Smooth muscle cell (in vitro differentiated cells): ENCODE measurements around the gene PGGHG. TPM values are rescaled to one million over a fixed set of nuclear protein-coding genes. Genes with fewer than 3 reads are reported as not detected.

Experiments used
- DNase-seq: peaks from one replicate; lab custom pipeline; 2025; ENCODE audit not compliant: unreplicated experiment; lab: John Stamatoyannopoulos, UW
- H2AFZ ChIP-seq: fragments of 200-600 bp; sonication (generic); 2 replicates; pipeline ENCODE4 v1.6.0; 2016; ENCODE audit warnings: antibody characterized with exemption, low read depth, mild to moderate bottlenecking
- H3F3A ChIP-seq: fragments of 200-600 bp; sonication (generic); 2 replicates; pipeline ENCODE4 v1.6.0; 2017; ENCODE audit warnings: antibody characterized with exemption, low read depth
- H3K27ac ChIP-seq: fragments of 200-600 bp; sonication (generic); 2 replicates; pipeline ENCODE4 v1.5.1; 2016; ENCODE audit warnings: low read depth, mild to moderate bottlenecking
- H3K27me3 ChIP-seq: fragments of 200-600 bp; sonication (generic); 2 replicates; pipeline ENCODE4 v1.6.1; 2016; ENCODE audit warnings: low read depth, mild to moderate bottlenecking
- H3K36me3 ChIP-seq: fragments of 200-600 bp; sonication (generic); 2 replicates; pipeline ENCODE4 v1.5.1; 2016; ENCODE audit warnings: low read depth
- H3K4me1 ChIP-seq: fragments of 200-600 bp; sonication (generic); 2 replicates; pipeline ENCODE4 v1.5.1; 2016; ENCODE audit warnings: low read depth
- H3K4me2 ChIP-seq: fragments of 200-600 bp; sonication (generic); 2 replicates; pipeline ENCODE4 v1.6.0; 2016; ENCODE audit warnings: mild to moderate bottlenecking
- H3K4me3 ChIP-seq: fragments of 200-600 bp; sonication (generic); 2 replicates; pipeline ENCODE4 v1.5.1; 2016; ENCODE audit warnings: mild to moderate bottlenecking
- H3K79me2 ChIP-seq: fragments of 200-600 bp; sonication (generic); 2 replicates; pipeline ENCODE4 v1.6.0; 2016; ENCODE audit warnings: low read depth, mild to moderate bottlenecking
- H3K9ac ChIP-seq: fragments of 200-600 bp; sonication (generic); 2 replicates; pipeline ENCODE4 v1.6.0; 2016; ENCODE audit warnings: low read depth
- H3K9me3 ChIP-seq: fragments of 200-600 bp; sonication (generic); replicated peaks from 2 replicates; pipeline ENCODE4 v1.5.1; 2016; ENCODE audit warnings: low read depth
- H4K20me1 ChIP-seq: fragments of 200-600 bp; sonication (generic); 2 replicates; pipeline ENCODE4 v1.6.0; 2016; ENCODE audit warnings: low read depth
- CTCF ChIP-seq: fragments of 200-600 bp; sonication (generic); IDR thresholded peaks from 2 replicates; pipeline ENCODE4 v1.5.1; 2017; ENCODE audit warnings: borderline replicate concordance, mild to moderate bottlenecking, antibody characterized with exemption; ENCODE audit not compliant: insufficient read depth, poor library complexity, severe bottlenecking
- WGBS: methylation state at CpG from one replicate; pipeline ENCODE4 v1.1.7; 2016; ENCODE audit warnings: low lambda C conversion rate; 5-methylcytosine and 5-hydroxymethylcytosine counted together
- polyA plus RNA-seq: library from polyadenylated mRNA; unstranded; fragments of >200 nt; fragmentation: Nextera tagmentation; extraction: Ambion mirVana; gene quantifications from 2 replicates; pipeline ENCODE4 v1.2.1, GENCODE V29; 2016
- total RNA-seq: library from RNA; depleted of rRNA; stranded (reverse); fragments of >200 nt; gene quantifications from 2 replicates; pipeline ENCODE4 v1.2.3, GENCODE V29; 2014

Gene PGGHG
- total and polyA plus RNA-seq, 2 experiments from 2014 or later: 8.6 to 16.6 TPM

- no peak for DNase-seq
- no peak overlapping the region for H3K4me2 ChIP-seq
- H2AFZ ChIP-seq: no peak overlapping the region
- no peaks in the 10 kb centered on the region for H3K9me3 ChIP-seq
- TF ChIP-seq CTCF: no peak
- H3K27ac ChIP-seq: no peak overlapping the region
- H4K20me1 ChIP-seq: no peaks in the 10 kb centered on the region
- H3F3A ChIP-seq: no peaks in the 10 kb centered on the region
- no peak overlapping the region for H3K9ac ChIP-seq
- WGBS: 97% methylated on average over 26 of the region's 52 CpGs
- H3K27me3 ChIP-seq: no peaks in the 10 kb centered on the region
- peaks cover 3% of the 10 kb centered on the region for H3K79me2 ChIP-seq
- H3K36me3 ChIP-seq: no peaks in the 10 kb centered on the region
- no peak overlapping the region for H3K4me3 ChIP-seq
- peaks cover 15% of the 10 kb centered on the region for H3K4me1 ChIP-seq
Observed at GRCh38 chr11:304061-304506, 15.2 kb downstream of the PGGHG start.

GRCh38 chr11:304915-305843 is 16.3 kb downstream of the PGGHG start:
- no peak overlapping the region for H3K4me2 ChIP-seq
- H3K36me3 ChIP-seq: no peaks in the 10 kb centered on the region
- H3K27me3 ChIP-seq: no peaks in the 10 kb centered on the region
- no peaks in the 10 kb centered on the region for H4K20me1 ChIP-seq
- no peaks in the 10 kb centered on the region for H3K9me3 ChIP-seq
- no peak overlapping the region for H3K9ac ChIP-seq
- DNase-seq: no peak
- peak; percentile 60 for TF ChIP-seq CTCF
- no peak overlapping the region for H3K4me3 ChIP-seq
- WGBS: 38% methylated on average over 18 of the region's 19 CpGs
- peaks cover 5% of the 10 kb centered on the region for H3F3A ChIP-seq
- H3K27ac ChIP-seq: no peak overlapping the region
- H3K4me1 ChIP-seq: peaks cover 24% of the 10 kb centered on the region
- H2AFZ ChIP-seq: no peak overlapping the region
- peaks cover 13% of the 10 kb centered on the region for H3K79me2 ChIP-seq

- H3K4me3 ChIP-seq: no peak overlapping the region
- no peaks in the 10 kb centered on the region for H3K9me3 ChIP-seq
- no peak for TF ChIP-seq CTCF
- H3K9ac ChIP-seq: no peak overlapping the region
- peaks cover 13% of the 10 kb centered on the region for H3K79me2 ChIP-seq
- H3K27me3 ChIP-seq: no peaks in the 10 kb centered on the region
- H3K4me1 ChIP-seq: peaks cover 24% of the 10 kb centered on the region
- peaks cover 5% of the 10 kb centered on the region for H3F3A ChIP-seq
- H3K36me3 ChIP-seq: no peaks in the 10 kb centered on the region
- 85% methylated on average over 10 of the region's 10 CpGs for WGBS
- DNase-seq: no peak
- H3K27ac ChIP-seq: no peak overlapping the region
- no peaks in the 10 kb centered on the region for H4K20me1 ChIP-seq
- H2AFZ ChIP-seq: no peak overlapping the region
- no peak overlapping the region for H3K4me2 ChIP-seq
Observed at GRCh38 chr11:305844-306211, 16.9 kb downstream of the PGGHG start.
